Epithelial cell of esophagus (primary cell): Measurements from ENCODE around the gene LRSAM1.

Source experiments
- DNase-seq: peaks from one replicate; pipeline ENCODE4 v3.0.0; 2010; ENCODE audit warnings: low read depth
- H3K4me3 ChIP-seq: 2 replicates; pipeline ENCODE4 v1.5.1; 2011; ENCODE audit warnings: mild to moderate bottlenecking, low read length, control low read depth
- TF ChIP-seq, protein P1 (sequence below): IDR thresholded peaks from 2 replicates; pipeline ENCODE4 v1.5.1; 2011; ENCODE audit warnings: low read depth, mild to moderate bottlenecking, low read length, control low read depth, inconsistent platforms; ENCODE audit not compliant: insufficient read depth; ENCODE audit errors: missing control alignments

Gene LRSAM1

GRCh38 chr9:127522727-127523126 lies 71.4 kb downstream of the LRSAM1 start:
- peak; percentile 85 for DNase-seq
- TF ChIP-seq, protein P1, sequence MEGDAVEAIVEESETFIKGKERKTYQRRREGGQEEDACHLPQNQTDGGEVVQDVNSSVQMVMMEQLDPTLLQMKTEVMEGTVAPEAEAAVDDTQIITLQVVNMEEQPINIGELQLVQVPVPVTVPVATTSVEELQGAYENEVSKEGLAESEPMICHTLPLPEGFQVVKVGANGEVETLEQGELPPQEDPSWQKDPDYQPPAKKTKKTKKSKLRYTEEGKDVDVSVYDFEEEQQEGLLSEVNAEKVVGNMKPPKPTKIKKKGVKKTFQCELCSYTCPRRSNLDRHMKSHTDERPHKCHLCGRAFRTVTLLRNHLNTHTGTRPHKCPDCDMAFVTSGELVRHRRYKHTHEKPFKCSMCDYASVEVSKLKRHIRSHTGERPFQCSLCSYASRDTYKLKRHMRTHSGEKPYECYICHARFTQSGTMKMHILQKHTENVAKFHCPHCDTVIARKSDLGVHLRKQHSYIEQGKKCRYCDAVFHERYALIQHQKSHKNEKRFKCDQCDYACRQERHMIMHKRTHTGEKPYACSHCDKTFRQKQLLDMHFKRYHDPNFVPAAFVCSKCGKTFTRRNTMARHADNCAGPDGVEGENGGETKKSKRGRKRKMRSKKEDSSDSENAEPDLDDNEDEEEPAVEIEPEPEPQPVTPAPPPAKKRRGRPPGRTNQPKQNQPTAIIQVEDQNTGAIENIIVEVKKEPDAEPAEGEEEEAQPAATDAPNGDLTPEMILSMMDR = no peak
- H3K4me3 ChIP-seq = no peak overlapping the region

DNA sequence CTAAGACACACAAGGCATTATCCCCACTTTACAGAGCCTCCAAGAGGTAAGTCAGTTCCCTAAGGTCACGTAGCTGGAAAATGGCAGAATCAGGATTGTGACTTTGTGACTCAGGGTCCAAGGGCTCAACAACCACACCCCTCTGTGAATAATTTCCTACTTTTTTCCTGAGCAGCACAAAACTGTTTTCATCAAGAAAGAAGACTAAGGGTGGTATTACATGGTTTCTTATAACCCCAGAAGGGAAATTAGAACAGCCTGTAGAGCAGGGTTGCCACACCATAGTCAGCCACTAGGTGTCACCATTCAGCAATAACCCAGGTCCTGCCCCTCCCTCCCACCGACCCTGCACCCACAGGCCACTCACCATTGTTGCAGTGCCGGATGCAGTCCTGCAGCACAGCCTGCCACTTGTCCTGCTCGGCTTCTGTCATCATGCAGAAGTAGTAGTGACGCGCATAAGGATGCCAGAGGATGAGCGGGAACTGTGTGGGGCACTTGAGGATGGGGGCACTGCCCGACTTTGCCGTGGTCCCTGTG lies 72.1 kb downstream of the LRSAM1 start:
- TF ChIP-seq, protein P1 = peak; percentile 53
- no peak overlapping the region for H3K4me3 ChIP-seq
- DNase-seq = peak; percentile 49

GRCh38 chr9:127524373-127524772 lies 73.1 kb downstream of the LRSAM1 start:
- no peak for DNase-seq
- TF ChIP-seq, protein P1 = no peak
- H3K4me3 ChIP-seq = no peak overlapping the region

DNA sequence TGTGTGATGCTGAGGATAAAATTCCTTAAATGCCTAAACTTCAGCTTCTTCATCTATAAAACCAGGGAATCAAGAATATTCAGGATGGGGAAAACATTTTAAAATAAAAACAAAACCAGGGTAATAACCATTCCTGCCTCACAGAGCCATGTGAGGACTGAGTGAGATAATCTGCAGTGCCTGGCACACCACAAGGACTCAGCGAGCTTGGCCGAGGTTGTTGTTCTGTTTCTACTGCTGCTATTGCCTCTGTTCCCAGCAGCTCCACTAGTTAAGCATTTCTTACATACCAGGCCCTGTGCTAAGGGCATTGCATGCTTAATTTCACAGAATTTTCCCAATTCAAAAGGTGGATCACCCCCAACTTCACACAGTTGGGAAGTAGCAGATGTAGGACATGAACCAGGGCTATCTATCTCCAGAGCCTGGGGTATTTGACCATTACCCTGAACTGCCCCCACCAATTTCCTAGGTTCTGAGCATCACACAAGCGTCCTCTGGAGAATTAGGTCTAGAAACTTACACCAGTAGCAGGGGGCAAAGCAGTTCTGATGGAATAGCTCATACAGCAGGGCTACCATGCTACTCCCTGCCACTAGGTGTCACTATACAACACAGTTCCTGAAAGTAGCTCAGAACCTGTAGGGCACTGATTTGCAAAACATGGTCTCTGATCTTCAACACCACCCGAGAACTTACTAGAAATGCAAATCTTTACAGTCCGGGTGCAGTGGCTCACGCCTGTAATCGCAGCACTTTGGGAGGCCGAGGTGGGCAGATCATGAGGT lies 74.3 kb downstream of the LRSAM1 start:
- peak; percentile 50 for DNase-seq
- H3K4me3 ChIP-seq = no peak overlapping the region

DNA sequence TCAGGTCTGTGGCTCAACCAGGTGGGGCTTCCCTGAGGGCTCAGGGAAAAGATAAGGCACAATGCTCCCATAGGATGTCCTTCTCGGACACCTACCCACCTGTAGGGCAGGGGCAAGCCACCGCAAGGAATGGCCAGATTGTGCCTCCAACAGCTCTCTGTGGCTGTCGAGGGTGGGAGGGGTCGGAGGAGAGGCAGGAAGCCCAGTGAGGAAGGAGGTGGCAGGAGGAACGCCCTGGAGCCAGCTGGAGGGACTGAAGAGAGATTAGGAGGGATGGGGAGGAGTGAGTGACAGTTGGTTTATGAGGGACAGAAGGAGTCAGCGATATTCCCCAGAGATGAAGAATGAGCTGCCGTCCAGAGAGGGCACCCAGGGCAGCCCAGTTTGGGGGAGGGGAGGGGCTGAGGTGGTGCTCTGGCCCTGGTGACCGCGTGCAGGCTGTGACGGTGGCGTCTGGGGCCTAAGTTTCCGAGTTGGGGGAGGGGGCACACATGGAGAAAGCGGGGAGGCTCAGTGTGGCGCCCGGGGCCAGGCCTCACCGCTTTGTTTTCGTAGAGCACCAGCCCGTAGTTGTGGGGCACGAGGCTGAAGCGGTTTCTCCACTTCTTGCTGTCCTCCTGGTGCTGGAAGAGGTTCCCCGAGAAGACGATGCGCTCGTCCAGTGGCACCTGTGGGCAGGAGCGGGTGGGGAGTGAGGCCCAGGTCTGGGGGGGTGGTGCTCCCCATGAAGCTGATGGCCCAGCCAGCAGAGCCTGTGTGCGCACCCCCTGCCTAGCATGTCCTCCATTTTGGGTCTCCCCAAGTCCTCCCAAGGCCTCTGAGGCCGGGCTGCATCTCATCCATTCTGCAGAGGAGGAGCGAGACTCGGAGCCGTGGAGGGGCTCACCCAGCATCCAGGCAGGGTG lies 75.6 kb downstream of the LRSAM1 start:
- TF ChIP-seq, protein P1 = no peak

More for the DNA sequence above, 74.3 kb downstream of the LRSAM1 start:
- TF ChIP-seq, protein P1 = peak; percentile 61

GRCh38 chr9:127527560-127528268 lies 76.4 kb downstream of the LRSAM1 start:
- TF ChIP-seq, protein P1 = no peak
- no peak overlapping the region for H3K4me3 ChIP-seq
- no peak for DNase-seq

More for the DNA sequence above, 75.6 kb downstream of the LRSAM1 start:
- DNase-seq = no peak
- no peak overlapping the region for H3K4me3 ChIP-seq
